H1 (cell line): ENCODE data around the gene FBLN2. TPM values are rescaled to one million over a fixed set of nuclear protein-coding genes. Genes with fewer than 3 reads are reported as not detected.

Experiments
- CTCF ChIA-PET: fragments of 300-600 bp; sonication (Branson Sonifier 250); formaldehyde crosslinking; loops from one replicate; lab custom pipeline; 2021; ENCODE audit not compliant: partially characterized antibody; lab: Charles Lee
- POLR2A ChIA-PET: fragments of 300-600 bp; sonication (Branson Sonifier 250); formaldehyde crosslinking; loops from one replicate; lab custom pipeline; 2021; ENCODE audit warnings: inconsistent platforms; ENCODE audit not compliant: partially characterized antibody; lab: Charles Lee
- DNase-seq, 2 experiments: peaks; one replicate each; pipeline versions ENCODE4 v3.0.0 to v3.0.0-alpha.2; 2010 to 2022; ENCODE audit warnings: low spot score in 2 of 2, low read depth in 1 of 2, mixed read lengths in 1 of 2
- FAIRE-seq: peaks from 2 replicates; lab custom pipeline; 2011; peaks lifted over from hg19 to GRCh38; lab: Jason Lieb, UNC
- H2AFZ ChIP-seq: 2 replicates; pipeline ENCODE4 v1.8.1; 2012; ENCODE audit warnings: low read length, inconsistent platforms
- H2AK5ac ChIP-seq: 2 replicates; pipeline ENCODE4 v1.6.1; 2013; ENCODE audit warnings: low read depth, low read length
- H2BK120ac ChIP-seq: replicated peaks from 2 replicates; pipeline ENCODE3; 2013; ENCODE audit warnings: low read depth, low read length, inconsistent platforms
- H2BK12ac ChIP-seq: 2 replicates; pipeline ENCODE4 v1.6.1; 2013; ENCODE audit warnings: low read depth, low read length
- H2BK15ac ChIP-seq: 2 replicates; pipeline ENCODE4 v1.6.1; 2013; ENCODE audit warnings: low read length
- H2BK20ac ChIP-seq: 2 replicates; pipeline ENCODE4 v1.6.1; 2013; ENCODE audit warnings: low read length
- H2BK5ac ChIP-seq: 2 replicates; pipeline ENCODE4 v1.6.1; 2013; ENCODE audit warnings: low read depth, low read length
- H3K14ac ChIP-seq: 2 replicates; pipeline ENCODE4 v1.6.1; 2013; ENCODE audit warnings: inconsistent platforms; ENCODE audit not compliant: insufficient read length
- H3K18ac ChIP-seq: 2 replicates; pipeline ENCODE4 v1.6.1; 2013; ENCODE audit warnings: low read length; ENCODE audit errors: extremely low read depth
- H3K23ac ChIP-seq: 2 replicates; pipeline ENCODE4 v1.6.1; 2013; ENCODE audit warnings: inconsistent platforms; ENCODE audit not compliant: insufficient read length
- H3K23me2 ChIP-seq: 2 replicates; pipeline ENCODE4 v1.6.1; 2013; ENCODE audit warnings: low read depth, low read length
- H3K27ac ChIP-seq: 2 replicates; pipeline ENCODE4 v1.6.1; 2011; ENCODE audit warnings: low read depth, low read length, inconsistent platforms
- H3K27me3 ChIP-seq, 4 experiments: replicated peaks in 1 of 4; 1 replicate in 1 of 4; 2 replicates in 3 of 4; pipeline versions ENCODE4 v1.6.1 to v1.8.1; 2011 to 2013; ENCODE audit warnings: low read length in 3 of 4, mild to moderate bottlenecking in 3 of 4, inconsistent platforms in 2 of 4, mixed read lengths in 2 of 4, moderate library complexity in 1 of 4; ENCODE audit not compliant: control insufficient read depth in 3 of 4, insufficient read depth in 3 of 4; ENCODE audit errors: extremely low read depth in 1 of 4
- H3K36me3 ChIP-seq, 4 experiments: 2 replicates each; pipeline versions ENCODE4 v1.6.1 to v1.8.1; 2011 to 2013; ENCODE audit warnings: mild to moderate bottlenecking in 4 of 4, low read length in 3 of 4, moderate library complexity in 2 of 4, control low read depth in 1 of 4, inconsistent platforms in 1 of 4; ENCODE audit not compliant: insufficient read depth in 4 of 4, control insufficient read depth in 2 of 4
- H3K4ac ChIP-seq: replicated peaks from 2 replicates; pipeline ENCODE3; 2013; ENCODE audit warnings: low read length, low read depth, mixed read lengths, inconsistent platforms; ENCODE audit not compliant: insufficient read length
- H3K4me1 ChIP-seq, 4 experiments: replicated peaks in 1 of 4; 1 replicate in 1 of 4; 2 replicates in 3 of 4; pipeline versions ENCODE4 v1.6.1 to v1.8.1; 2011 to 2013; ENCODE audit warnings: low read length in 3 of 4, inconsistent platforms in 2 of 4, mixed read lengths in 1 of 4; ENCODE audit not compliant: insufficient read depth in 4 of 4, control insufficient read depth in 3 of 4
- H3K4me2 ChIP-seq, 2 experiments: 2 replicates each; pipeline versions ENCODE4 v1.6.1 to v1.8.1; 2011 to 2013; ENCODE audit warnings: low read depth in 2 of 2, low read length in 2 of 2, control low read depth in 1 of 2, inconsistent platforms in 1 of 2, mild to moderate bottlenecking in 1 of 2; ENCODE audit not compliant: insufficient read depth in 1 of 2
- H3K4me3 ChIP-seq, 4 experiments: fragments of 200-600, 300-600 bp in 1 of 4; sonication (generic), shearing (Covaris generic), sonication (Bioruptor Twin) in 1 of 4; 2 replicates each; pipeline versions ENCODE4 v1.5.1 to v1.8.1; 2011 to 2016; ENCODE audit warnings: low read length in 4 of 4, low read depth in 3 of 4, control low read depth in 2 of 4, inconsistent platforms in 2 of 4, mild to moderate bottlenecking in 2 of 4, mixed read lengths in 1 of 4, moderate library complexity in 1 of 4; ENCODE audit not compliant: insufficient read depth in 2 of 4; ENCODE audit errors: extremely low read depth in 1 of 4
- H3K56ac ChIP-seq: replicated peaks from 2 replicates; pipeline ENCODE3; 2013; ENCODE audit warnings: low read depth, mild to moderate bottlenecking, mixed read lengths, low read length, inconsistent platforms; ENCODE audit not compliant: insufficient read length
- H3K79me1 ChIP-seq: 2 replicates; pipeline ENCODE4 v1.6.1; 2013; ENCODE audit warnings: low read depth, low read length, control low read depth
- H3K79me2 ChIP-seq, 2 experiments: 2 replicates each; pipeline versions ENCODE4 v1.6.1 to v1.8.1; 2012 to 2013; ENCODE audit warnings: low read length in 2 of 2, mild to moderate bottlenecking in 2 of 2, inconsistent platforms in 1 of 2; ENCODE audit not compliant: insufficient read depth in 2 of 2, control insufficient read depth in 1 of 2
- H3K9ac ChIP-seq, 4 experiments: replicated peaks in 1 of 4; 1 replicate in 1 of 4; 2 replicates in 3 of 4; pipeline versions ENCODE4 v1.6.1 to v1.8.1; 2011 to 2013; ENCODE audit warnings: low read depth in 3 of 4, low read length in 3 of 4, control low read depth in 2 of 4, mild to moderate bottlenecking in 2 of 4, moderate library complexity in 2 of 4, inconsistent platforms in 1 of 4; ENCODE audit errors: extremely low read depth in 1 of 4
- H3K9me3 ChIP-seq, 2 experiments: 2 replicates each; pipeline versions ENCODE4 v1.6.1 to v1.8.1; 2012 to 2013; ENCODE audit warnings: mild to moderate bottlenecking in 2 of 2, moderate library complexity in 2 of 2, control low read depth in 1 of 2, inconsistent platforms in 1 of 2, low read depth in 1 of 2, low read length in 1 of 2, mixed read lengths in 1 of 2; ENCODE audit not compliant: insufficient read depth in 2 of 2
- H4K20me1 ChIP-seq, 2 experiments: replicated peaks in 1 of 2; 2 replicates each; pipeline versions ENCODE3 to v1.8.1; 2011 to 2013; ENCODE audit warnings: inconsistent platforms in 2 of 2, low read length in 2 of 2, mild to moderate bottlenecking in 1 of 2; ENCODE audit not compliant: insufficient read depth in 2 of 2, control insufficient read depth in 1 of 2
- H4K5ac ChIP-seq: 2 replicates; pipeline ENCODE4 v1.6.1; 2013; ENCODE audit warnings: low read length, low read depth, mixed read lengths, inconsistent platforms; ENCODE audit not compliant: insufficient read length
- H4K8ac ChIP-seq: 2 replicates; pipeline ENCODE4 v1.8.0; 2013; ENCODE audit warnings: mild to moderate bottlenecking, moderate library complexity, low read length, inconsistent platforms; ENCODE audit not compliant: insufficient read depth; ENCODE audit errors: extremely low read depth
- H4K91ac ChIP-seq: replicated peaks from 2 replicates; pipeline ENCODE3; 2013; ENCODE audit warnings: low read length, mixed read lengths, inconsistent platforms; ENCODE audit not compliant: insufficient read length
- SP1 ChIP-seq: IDR thresholded peaks from 2 replicates; pipeline ENCODE4 v1.6.1; 2011; ENCODE audit warnings: low read depth, low read length
- WGBS, 2 experiments: shearing (Covaris generic) in 1 of 2; methylation state at CpG; one replicate each; pipeline versions ENCODE4 v1.1.6 to v1.1.7; 2013 to 2015; ENCODE audit warnings: low lambda C conversion rate in 2 of 2, mixed read lengths in 2 of 2, inconsistent platforms in 1 of 2, low coverage in 1 of 2, missing lambda C conversion rate in 1 of 2; ENCODE audit not compliant: insufficient replicate concordance in 2 of 2, insufficient coverage in 1 of 2, insufficient read length in 1 of 2; ENCODE audit errors: extremely low coverage in 1 of 2, missing lambda C conversion rate in 1 of 2; 5-methylcytosine and 5-hydroxymethylcytosine counted together
- polyA plus RNA-seq, 7 experiments: library from polyadenylated mRNA; depleted of rRNA in 3 of 7; stranded (reverse) in 5 of 7; unstranded in 2 of 7; fragments of >200 nt in 5 of 7; fragments of 200-250 nt in 2 of 7; gene quantifications; 1 replicate in 5 of 7; 2 replicates in 1 of 7; 4 replicates in 1 of 7; pipeline versions ENCODE4 v1.2.1 to v1.2.3, GENCODE V29; 2011 to 2013; ENCODE audit warnings: missing spikeins in 2 of 7, mixed read lengths in 2 of 7
- total RNA-seq: library from RNA; stranded (reverse); fragmentation: NEBNext Ultra II Directional; extraction: Animal tissue kit (Norgen Biotek cat#: 25700); gene quantifications from 2 replicates; pipeline ENCODE4 v1.2.1, GENCODE V29; 2021

FBLN2 gene
- total and polyA plus RNA-seq, 2 of the 8 experiments (the other 6 are each of a cell fraction or from before 2014, with no cell fraction given): 17.4 to 24.2 TPM

- WGBS, 2 experiments: 67% methylated on average over 3 of the region's 3 CpGs; no CpG with 5 or more reads in 1 of the 2 experiments
- Histone ChIP-seq H3K9ac (no peak overlapping the region), H3K23ac (no peak overlapping the region), H3K27me3 (no peaks in the 10 kb centered on the region; a peak in 1 of 7 replicates), H3K36me3 (no peaks in the 10 kb centered on the region), H3K79me2 (no peaks in the 10 kb centered on the region), H2BK12ac (no peak overlapping the region), H4K5ac (no peak overlapping the region), H3K4me1 (peaks cover 0 to 4% (median 2%) of the 10 kb centered on the region in 4 experiments; a peak in 2 of 7 replicates), H2BK120ac (no peak overlapping the region), H3K4me3 (no peak overlapping the region), H4K91ac (no peak overlapping the region), H3K14ac (no peak overlapping the region), H2BK20ac (no peak overlapping the region), H3K4ac (no peak overlapping the region), H4K20me1 (no peaks in the 10 kb centered on the region), H3K79me1 (no peaks in the 10 kb centered on the region), H3K9me3 (no peaks in the 10 kb centered on the region), H2AK5ac (no peak overlapping the region)
- FAIRE-seq: no peak
- CTCF ChIA-PET: interaction anchor here (0.8 to 51.2 kb wide), 6 partner anchors 9 to 234 kb away, joined by 3 to 856 read pairs (median 15); no protein-coding TSS in a partner anchor
- no peak for TF ChIP-seq SP1
- TF ChIP-seq, all 59 proteins: peak for 0
- Histone ChIP-seq H2BK15ac (no peak overlapping the region), H4K8ac (no peak overlapping the region), H2AFZ (no peak overlapping the region), H2BK5ac (no peak overlapping the region), H3K4me2 (no peak overlapping the region), H3K23me2 (no peaks in the 10 kb centered on the region), H3K56ac (no peak overlapping the region), H3K27ac (no peak overlapping the region), H3K18ac (no peak overlapping the region)
- POLR2A ChIA-PET: interaction anchor here (0.7 to 1.1 kb wide), 2 partner anchors 8 to 15 kb away, joined by 3 read pairs; no protein-coding TSS in a partner anchor
- DNase-seq: no peak
Observed at GRCh38 chr3:13541691-13542090, 7.2 kb upstream of the FBLN2 start.
